Non-pigmented ciliary epithelial cell (primary cell): Measurements from ENCODE around the gene GNPDA1.
"Not testable (repeated sequence)": the region's sequence is repeated elsewhere in the genome, so short reads cannot be mapped to it uniquely, and the experiment has no call there.

Experiments used
- DNase-seq: peaks from one replicate; pipeline ENCODE4 v3.0.0-alpha.2; 2010; ENCODE audit warnings: low read depth

Gene GNPDA1

DNA sequence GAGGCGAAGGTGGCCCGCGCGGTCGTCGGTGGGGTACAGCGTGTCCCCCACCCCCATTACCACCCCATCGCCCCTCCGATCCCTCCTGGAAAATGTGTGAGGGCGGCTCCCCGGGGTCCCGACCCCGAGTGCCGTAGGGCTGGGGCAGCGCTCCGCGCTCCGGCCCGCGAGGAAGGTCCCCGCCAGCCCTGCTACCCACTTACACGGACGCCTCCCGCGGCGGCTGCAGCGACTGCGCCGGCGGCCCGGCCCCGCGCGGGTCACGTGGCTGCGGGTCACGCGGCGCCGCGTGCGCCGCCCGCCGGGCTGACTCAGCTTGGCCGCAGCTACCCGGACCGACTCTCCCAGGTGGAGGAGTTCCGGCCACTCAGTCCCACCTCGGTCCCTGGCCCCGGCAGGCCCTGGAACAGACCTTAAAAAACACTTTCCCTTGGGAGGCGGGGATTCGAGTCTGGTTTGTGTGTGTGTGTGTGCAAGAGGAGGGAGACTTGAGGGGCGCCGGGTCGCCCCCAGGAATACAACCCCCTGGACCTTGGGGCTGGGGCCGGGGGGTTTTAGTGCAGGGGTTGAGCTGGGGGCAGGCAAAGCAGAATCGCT, at the start of gene GNPDA1:
Gene GNPDA1, minus strand, starts transcription at position 236 of the 597 bp plus-strand sequence. CDS start 992 bp downstream, outside the sequence.
- no peak for DNase-seq

DNA sequence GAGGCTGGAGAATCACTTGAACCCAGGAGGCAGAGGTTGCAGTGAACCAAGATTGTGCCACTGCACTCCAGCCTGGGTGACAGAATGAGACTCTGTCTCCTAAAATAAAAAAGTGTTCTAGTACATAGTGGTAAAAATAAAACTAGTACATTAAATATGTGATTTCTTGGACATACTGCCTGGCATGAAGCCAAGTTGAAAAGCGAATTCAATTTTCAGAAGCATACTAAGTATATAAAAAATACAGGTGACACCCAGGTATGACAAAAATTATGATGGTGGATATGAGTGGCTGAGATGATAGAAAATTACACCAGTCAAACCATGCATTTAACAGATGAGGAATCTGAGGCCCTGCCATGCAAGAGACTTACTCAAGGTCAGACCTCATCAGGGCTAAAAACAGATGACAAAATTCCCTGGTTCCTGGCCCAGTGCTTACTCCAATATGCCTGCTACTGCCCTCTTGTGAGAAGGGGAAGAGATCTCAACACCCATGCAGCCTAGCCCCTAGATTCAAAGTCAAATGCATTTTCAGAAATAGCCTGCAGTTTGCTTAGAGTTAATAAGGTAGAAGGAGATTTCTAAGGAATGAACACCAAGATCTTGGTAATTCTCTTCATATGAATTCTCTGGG, 46.6 kb upstream of the GNPDA1 start:
- DNase-seq: no peak

DNA sequence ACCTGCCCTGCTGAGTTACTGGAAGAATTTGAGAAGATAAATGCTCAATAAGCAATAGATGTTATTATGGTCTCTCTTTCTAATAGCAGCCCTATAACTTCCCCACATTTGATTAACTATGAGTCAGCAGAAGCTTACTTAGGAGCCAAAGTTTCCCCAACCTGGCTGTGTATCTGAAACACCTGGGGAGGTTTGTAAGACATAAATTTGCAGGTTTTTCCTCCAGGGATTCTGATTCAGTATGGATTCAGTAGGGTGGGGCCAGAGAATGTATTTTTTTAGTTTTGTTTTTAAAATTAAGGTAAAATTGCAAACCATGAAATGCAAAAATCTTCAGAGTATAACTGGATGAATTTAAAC, 44.9 kb upstream of the GNPDA1 start:
- DNase-seq: no peak

DNA sequence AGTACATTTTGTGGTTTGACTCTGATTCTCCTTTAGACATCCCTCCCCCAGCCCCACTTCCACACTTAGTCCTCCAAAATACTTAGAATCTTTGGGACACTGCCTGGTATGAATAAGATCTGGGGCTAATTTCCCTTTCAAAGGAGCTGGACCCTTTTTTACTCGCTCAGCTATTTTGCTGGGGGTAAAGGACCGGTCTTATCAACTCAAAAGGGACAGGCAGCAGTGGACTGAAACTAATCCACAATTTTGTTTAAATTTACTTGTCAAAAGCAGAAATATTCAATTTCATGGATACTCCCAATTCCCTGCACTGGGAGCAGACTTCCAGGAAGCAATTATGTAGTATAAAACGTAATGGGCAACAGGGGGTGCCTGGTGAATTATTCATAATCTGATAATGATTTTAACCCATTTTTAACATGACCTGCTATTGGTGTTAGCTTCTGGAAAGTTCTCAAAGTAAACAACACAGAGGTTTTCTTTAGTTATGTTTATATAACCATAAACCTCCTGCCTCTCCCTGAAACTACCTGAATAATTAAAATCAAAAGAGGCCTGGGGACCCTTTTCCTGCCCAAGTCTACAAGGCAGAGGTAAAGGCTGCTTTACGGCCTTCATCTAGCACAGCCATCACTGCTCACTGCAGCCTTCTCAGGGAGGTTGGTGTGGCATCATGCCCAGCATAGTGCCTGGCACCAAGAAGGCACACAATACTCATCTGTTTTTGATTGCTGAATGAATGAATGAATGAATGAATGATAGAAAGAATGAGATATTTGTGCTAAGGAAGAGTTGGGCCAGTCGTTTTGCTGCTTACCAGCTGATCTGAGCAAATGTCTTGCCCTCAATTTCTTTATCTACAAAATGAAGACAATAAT, 44.2 kb upstream of the GNPDA1 start:
- no peak for DNase-seq

DNA sequence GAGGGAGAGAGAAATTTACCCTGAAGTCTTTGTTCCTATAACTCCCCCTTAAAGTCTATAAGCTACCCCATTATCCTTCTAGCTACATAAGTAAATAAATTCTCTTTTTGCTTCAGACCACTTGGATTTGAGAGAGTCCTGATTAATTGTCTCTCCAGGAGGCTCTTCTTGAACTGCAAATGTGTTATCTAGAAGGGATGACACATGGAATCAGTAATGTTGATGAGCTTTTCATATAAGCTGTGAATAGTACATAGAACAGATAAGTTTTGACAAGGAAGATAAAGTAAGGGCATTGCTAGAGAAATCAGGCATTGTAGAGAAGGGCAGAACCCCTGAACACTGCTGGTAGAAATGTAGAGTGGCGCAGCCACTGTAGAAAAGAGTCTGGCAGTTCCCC, 42.5 kb upstream of the GNPDA1 start:
- no peak for DNase-seq

DNA sequence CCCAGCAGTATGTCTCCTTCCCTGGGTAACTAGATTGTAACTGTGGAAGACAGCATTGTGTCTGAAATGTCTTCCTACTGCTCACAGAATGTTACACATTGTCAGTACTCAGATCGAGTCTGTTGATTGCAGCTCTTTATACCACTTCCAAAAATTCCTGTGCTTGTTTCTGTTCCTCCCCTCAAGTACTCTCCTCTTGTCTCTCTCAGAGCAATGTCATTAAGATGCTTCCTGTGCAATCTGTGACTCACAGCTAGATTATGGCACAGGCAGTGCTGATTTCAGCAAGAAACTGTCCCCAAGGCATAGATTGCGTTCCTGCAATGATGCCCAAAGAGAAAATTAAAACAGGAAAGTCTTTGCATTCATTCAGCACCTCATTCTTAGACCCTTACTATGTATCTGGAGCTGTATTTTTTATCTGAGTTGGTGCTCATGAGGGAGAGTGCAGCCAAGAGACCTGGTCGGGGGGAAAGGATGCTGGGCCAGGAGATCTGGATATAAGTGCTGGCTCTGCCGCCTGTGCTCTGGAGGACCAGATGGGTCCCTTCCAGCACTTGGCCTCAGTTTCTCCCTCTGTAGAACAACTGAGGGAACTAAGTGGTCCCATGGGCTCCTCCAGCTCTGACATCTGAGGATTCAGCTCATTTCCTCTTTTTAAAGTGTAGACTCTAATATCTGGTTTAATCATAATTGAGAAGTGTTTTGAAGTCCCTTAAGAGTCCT, 40.8 kb upstream of the GNPDA1 start:
- no peak for DNase-seq

DNA sequence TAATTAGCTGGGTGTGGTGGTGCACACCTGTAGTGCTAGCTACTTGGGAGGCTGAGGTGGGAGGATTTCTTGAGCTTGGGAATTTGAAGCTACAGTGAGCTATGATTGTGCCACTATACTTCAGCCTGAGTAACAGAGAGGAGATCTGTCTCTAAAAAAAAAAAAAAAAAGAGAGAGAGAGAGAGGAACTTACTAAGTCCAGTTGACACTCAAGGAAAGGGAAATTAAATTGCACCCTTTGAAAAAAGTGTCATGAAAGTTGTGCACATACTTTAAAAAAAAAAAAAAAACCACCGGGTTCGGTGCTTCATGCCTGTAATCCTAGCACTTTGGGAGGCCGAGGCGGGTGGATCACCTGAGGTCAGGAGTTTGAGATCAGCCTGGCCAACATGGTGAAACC, 39.2 kb upstream of the GNPDA1 start:
- DNase-seq: not testable (repeated sequence)

DNA sequence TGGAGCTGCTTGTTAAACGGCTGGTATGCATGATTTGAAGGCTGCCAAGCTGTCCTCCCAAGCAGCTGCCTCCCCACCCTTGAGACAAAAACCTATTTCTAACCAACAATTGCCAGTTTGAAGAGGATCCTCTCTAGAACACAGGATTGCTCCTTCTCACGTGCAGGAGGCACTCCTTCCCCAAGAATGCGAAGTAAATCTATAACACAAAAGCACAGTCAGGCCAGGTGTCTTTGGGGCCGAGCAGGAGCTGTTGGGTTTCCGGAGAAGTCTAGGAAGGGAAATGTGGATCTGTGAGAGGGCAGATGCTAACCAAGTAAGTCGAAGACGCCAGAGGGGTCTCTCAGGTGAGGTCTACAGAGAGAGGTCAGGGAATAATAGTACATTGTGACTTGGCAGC, 35.4 kb upstream of the GNPDA1 start:
- no peak for DNase-seq

DNA sequence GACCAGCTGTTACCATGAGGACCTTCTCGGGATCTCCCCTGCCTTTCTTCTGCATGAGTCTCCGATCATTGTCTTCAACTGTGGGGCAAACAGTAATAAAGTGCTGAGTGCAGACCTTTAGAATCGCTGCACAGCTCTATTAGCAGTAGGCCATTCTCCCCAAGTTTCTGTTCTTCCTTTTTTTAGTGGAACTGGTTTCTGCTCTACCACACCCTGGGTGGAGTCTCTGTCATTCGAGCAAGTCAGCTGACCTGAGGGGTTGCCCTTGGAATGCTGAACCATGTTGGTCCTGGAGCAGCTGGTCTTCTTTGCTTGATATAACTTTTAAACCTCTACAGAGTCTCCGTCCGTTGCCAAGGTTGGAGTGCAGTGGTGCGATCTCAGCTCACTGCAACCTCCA, 33.4 kb upstream of the GNPDA1 start:
- no peak for DNase-seq

DNA sequence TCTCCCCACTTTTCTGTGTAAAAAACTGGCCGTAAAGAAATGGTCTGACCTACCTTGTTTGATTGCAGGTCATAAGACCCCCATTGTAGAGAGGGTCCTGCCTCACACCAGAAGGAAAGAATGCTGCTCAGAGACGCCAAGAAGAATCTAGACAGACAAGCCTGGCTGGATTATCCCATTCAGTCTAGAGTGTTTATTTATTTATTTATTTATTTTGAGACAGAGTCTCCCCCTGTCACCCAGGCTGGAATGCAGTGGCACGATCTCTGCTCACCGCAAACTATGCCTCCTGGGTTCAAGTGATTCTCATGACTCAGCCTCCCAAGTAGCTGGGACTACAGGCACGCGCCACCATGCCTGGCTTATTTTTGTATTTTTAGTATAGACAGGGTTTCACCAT, 28.1 kb upstream of the GNPDA1 start:
- not testable (repeated sequence) for DNase-seq

DNA sequence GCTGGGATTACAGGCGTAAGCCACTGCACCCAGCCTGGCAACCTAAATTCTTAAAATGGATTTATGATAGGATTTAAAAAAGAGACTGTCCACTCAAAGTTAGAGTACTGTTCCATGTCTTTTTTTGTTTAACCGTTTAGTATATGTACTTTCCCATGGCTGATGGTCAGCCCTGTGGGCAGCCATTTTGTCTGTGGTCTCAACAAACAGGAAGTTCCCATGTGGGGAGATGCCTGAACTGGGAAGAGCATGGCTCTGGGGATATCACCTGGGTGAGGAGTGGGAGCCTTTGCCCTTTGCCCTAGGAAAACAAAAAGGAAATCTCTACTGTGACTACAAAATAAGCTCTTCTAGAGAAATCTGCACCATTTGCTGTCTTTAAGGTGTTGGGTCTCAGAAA, 27.5 kb upstream of the GNPDA1 start:
- DNase-seq: no peak

DNA sequence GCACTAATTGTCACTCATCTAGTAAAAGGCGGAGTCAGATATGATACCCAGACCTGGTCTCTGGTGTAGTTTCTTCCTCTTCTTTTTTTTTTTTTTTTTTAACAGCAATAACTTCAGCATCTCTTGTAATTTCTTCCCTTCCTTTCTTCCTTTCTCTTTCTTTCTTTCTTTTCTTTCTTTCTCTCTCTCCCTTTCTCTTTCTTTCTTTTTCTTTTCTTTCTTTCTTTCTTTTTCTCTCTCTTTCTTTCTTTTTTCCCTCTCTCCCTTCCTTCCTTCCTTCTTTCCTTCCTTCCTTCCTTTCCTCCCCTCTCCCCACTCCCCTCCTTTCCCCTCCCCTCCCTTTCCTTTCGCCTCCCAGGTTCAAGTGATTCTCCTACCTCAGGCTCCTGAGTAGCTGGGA, 25.9 kb upstream of the GNPDA1 start:
- DNase-seq: no peak

DNA sequence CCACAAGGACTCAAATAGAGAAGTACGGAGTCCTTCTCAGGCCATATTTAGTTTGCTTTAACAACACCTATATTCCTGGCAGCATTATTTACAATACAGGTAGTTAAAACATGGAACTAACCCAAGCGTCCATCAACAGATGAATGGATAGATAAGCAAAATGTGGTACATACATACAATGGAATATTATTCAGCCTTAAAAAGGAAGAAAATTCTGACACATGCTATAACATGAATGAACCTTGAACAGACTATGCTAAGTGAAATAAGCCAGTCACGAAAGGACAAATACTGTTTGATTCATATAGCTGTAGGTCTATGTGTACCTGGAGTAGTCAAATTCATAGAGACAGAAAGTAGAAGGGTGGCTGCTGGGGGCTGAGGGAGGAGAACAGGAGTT, 24.8 kb upstream of the GNPDA1 start:
- not testable (repeated sequence) for DNase-seq

DNA sequence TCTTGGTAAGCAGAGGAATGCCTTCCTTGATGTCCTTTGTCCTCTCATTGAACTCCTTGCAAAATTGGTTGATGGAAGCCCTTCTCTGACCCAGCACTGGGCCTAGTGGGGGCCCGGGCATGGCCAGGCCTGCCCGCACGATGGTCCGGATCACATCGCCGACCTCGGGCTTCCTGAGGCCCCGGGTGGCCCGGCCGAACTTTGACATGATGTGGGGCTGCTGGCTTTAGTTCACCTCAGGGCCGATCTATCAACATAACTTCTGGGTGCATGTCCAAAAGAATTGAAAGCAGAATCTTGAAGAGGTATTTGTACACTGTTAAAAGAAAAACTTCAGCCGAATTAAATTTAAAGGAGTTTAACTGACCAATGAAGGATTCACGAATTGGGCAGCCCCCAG, 24.1 kb upstream of the GNPDA1 start:
- no peak for DNase-seq

DNA sequence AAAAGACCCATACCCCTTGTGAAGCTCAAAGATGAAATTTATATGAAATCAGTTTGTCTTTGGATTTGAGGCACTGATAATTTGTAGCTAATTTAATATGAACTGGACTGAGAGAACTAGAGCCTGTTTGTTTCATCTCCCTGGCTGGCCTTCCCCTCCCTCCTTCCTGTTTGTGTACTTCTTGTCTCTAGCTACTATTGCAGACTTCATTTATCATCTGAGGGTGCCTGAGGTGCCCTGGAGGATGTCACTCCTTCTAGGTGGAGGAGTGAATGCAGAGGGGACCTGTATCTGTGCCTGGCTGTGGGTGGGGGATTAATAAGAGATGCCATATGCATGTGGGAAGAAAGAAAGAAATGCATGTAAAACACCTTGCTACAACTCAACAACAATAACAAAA, 22.2 kb upstream of the GNPDA1 start:
- DNase-seq: no peak

DNA sequence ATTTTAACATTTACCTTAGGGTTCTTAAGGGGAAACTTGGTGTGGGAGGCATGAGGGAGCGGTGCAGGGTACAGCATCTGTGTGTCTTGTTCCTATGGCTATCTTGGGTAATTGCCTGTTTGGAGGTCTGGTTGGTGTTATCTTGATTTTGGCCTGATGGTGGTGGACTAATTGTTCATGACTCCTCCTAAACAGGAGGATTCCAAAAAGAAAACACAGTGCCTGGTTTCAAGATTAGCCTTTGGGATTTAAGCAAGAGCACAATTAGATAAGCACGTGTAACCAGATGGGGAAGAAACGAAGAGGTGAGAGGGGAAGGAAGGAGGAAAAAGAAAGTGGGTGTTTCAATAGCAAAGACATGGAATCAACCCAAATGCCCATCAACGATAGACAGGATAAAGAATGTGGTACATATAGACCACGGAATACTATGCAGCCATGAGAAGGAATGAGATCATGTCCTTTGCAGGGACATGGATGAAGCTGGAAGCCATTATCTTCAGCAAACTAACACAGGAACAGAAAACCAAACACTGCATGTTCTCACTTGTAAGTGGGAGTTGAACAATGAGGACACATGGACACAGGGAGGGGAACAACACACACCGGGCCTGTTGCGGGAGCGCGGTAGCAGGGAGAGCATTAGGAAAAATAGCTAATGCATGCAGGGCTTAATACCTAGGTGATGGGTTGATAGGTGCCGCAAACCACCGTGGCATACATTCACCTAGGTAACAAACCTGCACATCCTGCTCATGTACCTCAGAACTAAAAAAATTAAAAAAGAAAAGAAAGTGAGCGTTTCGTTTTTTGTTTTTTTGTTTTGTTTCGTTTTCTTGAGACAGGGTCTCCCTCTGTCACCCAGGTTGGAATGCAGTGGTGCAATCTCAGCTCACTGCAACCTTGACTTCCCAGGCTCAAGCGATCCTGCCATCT, 21.1 kb upstream of the GNPDA1 start:
- not testable (repeated sequence) for DNase-seq

DNA sequence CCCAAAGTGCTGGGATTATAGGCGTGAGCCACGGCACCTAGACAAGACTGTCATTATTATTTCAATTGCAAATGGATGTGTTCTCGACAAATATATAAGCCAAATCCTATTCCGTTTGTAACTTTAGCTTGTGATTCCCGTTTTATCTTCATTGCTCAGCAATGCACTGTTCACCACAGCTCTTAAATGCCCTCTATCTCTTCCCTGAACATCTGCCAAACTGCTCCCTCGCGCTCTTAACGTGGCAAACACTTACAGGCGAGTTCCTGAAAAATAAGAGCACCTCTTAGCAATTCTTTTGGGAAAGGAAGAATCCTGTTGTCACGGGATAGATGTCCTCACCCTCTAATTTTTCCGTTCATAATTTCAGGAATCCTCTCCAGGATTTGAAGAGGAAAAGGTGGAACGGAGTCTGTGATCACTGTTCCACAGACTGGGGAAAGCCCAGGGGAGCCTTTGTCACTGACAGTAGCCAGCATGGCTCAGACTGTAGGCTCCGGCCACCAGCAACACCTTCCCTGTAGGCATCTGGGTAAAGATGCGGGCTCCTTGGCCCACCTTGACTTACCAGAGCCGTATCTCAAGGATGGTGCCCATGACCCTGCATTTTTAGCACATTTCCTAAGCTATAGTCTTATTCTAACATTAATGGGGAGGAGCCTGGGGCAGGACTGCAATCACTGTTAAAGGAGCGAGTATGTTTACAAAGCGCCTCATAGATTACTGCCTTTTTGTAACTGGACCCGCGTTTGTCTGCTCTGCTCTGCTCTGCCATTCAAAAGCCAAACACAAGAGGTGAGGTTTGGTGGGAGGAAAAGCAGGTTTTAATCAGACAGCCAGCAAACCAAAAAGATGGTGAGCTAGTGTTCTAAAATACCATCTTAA, 20.2 kb upstream of the GNPDA1 start:
- no peak for DNase-seq

DNA sequence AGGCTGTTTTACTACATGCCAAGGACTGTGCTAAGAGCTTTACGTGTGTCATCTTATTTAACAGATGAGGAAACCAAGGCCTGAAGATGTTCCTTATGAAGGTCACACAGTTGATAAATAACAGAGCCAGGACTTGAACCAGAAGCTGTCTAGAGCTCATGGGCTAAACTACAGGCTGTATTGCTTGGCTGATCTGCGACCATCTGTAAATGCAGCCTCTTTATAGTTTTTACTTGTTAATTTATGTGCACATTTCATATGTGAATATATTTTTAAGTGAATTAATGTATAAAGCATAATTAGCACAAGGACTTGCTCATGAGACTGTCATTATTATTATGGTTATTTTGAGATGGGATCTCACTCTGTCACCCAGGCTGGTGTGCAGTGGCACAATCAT, 19.3 kb upstream of the GNPDA1 start:
- DNase-seq: no peak

DNA sequence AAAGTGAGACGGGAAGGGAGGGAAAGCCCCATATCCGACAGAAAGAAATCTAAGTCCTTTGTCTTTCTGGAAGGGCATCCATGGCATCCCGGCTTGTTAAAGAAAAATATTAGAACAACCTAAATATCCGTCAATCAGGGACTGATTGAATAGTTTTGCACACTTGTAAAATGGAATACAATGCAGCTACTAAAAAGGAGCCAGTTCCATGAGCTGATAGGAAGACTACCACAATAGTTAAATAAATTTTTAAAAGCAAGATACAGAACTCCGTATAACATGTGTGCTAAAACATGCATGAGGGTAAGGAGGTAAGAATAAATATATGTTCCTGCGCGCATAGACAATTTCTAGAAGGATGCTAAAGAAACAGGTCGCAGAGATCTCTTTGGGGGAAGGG, 12.8 kb upstream of the GNPDA1 start:
- no peak for DNase-seq

DNA sequence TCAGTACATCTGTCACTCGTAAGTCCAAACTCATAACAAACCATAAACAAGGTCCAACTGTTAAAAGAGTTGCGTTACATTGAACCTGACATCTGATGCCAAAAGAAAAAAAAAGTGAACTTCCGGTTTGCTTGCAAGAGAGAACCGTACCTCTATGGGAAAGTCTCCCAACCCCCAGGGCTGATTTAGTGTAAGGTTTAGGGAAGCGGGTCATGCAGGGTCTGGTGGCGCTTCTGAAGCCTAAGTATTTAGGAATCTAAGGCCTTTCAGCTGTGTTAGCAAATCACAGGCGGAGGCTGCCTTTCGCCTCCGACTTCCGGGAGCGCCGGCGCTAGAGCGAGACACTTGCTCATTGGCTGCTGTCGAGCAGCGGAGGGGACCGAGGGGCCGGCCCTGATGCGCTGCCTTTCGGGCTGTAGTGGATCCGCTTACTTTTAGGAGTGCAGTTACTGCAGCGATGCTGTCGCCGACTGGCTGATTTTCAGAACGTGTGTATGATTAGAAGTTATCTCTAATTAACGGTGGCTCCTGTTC, 12.0 kb upstream of the GNPDA1 start:
- peak; percentile 38 for DNase-seq
